GM19240 (cell line): ENCODE results near the gene WBP2.

Experiments used
- DNase-seq: peaks from one replicate; pipeline ENCODE4 v3.0.0; 2011; ENCODE audit warnings: low spot score; ENCODE audit not compliant: insufficient read length

Gene WBP2

DNA sequence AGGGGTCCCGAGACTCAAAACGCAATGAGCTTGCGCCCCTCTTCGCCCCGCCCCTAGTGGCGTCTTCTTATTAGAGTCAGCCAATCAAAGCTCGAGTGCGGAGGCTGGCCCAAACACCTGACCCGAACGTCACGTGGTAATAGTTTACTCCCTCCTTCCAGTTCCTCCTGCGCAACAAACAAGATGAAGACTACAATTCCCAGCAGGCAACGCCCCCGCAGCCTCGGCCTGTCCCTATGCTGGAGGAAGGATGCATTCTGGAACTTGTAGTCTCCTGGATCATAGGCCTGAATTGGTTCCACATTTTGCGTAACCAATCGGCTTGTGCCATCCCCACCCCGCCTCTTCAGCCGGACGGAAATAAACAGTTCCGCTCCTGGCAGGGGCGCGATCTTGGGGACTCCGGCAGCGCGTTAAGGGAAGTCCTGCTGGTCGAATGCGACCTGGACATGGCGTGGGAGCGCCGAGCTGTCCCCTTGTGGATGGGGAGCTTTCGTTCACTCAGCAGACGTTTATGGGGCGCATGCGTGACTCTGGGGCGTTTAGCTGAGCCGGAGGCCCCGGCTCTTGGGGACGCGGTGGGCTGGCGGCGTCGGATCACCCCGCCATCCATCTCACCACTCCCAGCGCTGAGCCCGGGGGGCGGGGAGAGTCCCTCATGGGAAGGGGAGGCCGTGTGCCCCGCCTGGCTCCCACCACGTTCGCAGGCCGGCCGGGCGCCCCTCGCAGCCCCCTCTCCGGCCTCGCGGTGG, at the start of gene WBP2:
WBP2 (minus strand) TSS at position 26 of the 752 bp plus-strand sequence. CDS start 38 bp downstream, outside the sequence.
- peak; percentile 93 for DNase-seq

DNA sequence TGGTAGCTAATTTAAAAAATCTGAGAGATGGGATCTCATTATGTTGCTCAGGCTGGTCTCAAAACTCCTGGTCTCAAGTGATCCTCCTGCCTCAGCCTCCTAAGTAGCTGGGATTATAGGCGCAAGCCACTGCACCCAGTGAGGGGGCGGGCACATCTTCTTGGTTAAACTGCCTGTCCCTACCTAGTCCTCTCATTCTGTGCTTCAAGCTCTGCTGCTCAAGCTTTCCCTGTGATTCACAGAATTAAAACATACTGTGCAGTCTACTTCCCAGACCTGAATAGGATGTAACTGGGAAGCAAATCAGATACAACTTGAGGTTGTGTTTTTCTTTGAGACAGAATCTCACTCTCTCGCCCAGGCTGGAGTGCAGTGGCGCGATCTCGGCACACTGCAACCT, 47.3 kb upstream of the WBP2 start:
- DNase-seq = no peak

DNA sequence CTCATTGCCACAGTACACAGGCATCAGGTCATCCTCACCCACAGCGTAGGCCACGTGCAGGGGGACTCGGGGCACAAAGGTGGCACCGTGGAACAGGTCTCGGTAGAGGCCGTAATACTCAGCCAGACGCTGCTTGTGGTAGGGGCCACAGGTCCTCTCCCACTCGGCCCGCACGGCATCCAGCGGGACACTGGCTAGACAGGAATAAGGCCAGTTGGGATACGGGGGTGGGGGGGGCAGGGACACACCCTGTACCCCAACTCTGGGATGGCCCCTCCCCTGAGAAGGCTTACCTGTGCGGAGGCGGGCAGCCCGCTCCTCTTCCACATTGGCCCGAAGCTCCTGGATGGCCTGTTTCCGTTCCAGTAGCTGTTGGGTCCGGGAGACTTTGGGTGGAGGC, 46.6 kb upstream of the WBP2 start:
- no peak for DNase-seq

DNA sequence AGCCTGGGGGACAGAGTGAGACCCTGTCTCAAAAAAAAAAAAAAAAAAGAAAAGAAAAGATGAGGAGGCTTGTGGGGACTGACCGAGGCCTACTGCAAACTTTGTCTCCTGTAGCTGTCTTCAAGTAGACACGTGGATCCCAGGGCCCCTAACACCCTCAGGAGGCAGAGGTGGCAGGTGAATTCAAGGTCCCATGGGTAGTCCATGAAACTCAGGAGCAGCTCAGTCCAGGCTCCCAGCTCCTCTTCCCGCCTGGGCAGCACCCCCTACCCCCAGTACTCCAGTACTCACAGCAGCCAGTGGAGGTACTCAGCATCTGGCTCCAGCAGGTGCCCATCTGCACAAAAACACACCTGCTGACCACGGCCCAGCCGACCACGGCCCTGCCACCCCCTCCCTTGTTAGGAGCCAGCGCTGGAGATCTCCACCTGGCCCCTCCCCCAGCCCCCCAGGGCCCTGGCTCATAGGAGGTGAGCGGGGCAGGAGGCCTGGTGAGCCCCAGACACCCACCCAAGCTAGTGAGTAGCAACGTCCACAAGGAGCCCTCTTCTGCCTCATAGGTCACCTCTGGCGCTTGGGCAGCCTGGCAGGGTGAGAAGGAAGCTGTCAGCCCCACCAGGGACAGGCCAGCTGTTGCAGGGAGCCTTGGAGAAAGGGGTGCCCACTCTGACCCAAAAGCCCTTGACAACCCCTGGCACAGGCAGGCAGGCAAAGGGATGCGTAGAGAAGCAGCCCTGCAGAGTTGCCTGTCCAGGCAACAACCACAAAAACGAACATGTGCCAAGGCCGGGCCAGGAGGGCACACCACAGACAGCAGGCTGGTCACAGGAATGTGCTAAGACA, 45.8 kb upstream of the WBP2 start:
- no peak for DNase-seq

DNA sequence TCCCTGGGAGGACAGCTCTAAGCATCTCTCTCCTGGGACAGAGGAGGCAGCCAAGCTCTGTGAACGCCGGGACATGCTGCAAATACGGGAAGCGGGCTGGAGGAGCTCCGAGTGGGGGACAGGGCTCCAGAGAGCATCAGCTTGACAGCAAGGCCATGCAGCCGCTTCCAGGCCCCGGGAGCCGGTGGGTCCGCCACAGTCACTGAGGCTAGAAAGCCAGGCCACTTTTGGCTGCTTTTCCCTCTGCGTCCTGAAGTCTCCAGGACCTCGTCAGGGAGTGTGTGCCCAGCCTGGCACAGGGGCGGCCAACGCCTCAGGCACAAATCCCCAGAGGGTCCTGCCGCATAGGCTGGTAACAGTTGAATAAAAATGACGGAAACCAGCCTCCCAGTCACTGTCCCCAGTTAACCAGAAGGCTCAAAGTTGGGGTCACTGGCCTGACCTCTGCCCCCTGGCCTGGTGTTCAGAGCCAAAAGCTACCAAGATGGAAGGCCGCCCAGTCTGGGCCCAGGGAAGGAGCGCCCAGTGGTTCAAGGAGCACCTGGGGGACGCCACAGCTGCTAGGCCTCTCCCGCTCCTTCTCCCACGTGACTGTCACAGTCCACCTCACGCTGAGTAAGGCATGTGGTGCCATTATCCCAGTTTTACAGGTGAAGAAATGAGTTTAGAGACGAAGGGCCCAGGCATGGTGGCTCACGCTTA, 44.8 kb upstream of the WBP2 start:
- no peak for DNase-seq

DNA sequence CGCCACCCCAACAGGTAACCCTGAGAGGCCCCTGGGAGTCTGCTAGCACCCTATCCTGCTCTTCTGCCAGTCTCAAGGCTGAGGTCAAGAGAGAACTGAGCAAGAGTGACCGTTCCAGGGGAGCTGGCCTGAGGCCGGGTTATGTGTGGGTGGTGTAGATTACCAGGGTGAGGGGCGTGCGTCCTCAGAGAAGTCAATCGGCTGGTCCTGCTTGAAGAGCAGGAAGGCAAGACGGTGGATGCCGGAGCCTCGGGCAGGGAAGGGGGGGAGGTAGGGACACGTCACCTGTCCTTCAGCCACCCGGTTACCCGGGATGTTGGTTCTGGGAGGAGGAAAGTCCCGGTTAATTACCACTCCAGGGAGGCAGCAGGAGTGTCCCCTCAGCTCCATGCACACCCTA, 44.2 kb upstream of the WBP2 start:
- DNase-seq = no peak

DNA sequence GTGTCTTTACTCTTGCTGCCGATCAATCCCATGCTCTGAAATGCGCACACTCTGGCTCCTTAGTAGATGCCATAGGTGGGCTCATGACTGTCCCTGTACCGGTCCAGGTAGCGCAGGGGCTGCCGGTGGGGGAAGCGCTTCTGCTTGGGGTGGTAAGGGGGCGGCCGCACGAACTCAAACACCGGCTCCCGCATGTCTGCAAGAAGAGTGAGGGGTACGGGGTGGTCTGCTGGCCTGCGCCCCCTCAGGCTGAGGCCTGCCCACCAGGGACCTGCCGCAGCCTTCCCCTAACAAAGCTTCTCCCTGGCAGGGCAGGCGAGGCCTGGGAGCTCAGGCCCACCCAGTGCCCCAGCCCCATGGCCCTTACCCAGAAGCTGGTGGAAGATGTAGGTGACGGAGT, 43.7 kb upstream of the WBP2 start:
- no peak for DNase-seq

DNA sequence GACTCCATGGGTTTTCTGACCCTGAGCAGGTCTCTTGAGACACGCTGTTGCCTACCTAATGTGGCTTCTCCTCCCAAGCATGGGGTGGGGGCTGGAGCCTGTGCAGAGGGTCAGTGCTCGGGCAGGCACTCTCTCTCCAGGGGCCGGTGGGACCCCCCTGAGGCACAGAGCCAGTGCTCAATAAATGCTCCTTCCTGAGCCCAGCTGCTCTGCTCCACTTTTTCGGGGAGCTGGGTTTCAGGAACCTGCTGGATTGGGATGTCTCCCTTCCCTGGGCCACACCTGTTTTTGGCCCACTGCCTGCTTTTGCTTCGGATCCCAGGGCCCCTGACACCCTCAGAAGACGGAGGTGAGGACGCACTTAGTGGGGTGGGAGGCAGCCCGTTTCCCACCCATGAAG, 42.9 kb upstream of the WBP2 start:
- DNase-seq = no peak

DNA sequence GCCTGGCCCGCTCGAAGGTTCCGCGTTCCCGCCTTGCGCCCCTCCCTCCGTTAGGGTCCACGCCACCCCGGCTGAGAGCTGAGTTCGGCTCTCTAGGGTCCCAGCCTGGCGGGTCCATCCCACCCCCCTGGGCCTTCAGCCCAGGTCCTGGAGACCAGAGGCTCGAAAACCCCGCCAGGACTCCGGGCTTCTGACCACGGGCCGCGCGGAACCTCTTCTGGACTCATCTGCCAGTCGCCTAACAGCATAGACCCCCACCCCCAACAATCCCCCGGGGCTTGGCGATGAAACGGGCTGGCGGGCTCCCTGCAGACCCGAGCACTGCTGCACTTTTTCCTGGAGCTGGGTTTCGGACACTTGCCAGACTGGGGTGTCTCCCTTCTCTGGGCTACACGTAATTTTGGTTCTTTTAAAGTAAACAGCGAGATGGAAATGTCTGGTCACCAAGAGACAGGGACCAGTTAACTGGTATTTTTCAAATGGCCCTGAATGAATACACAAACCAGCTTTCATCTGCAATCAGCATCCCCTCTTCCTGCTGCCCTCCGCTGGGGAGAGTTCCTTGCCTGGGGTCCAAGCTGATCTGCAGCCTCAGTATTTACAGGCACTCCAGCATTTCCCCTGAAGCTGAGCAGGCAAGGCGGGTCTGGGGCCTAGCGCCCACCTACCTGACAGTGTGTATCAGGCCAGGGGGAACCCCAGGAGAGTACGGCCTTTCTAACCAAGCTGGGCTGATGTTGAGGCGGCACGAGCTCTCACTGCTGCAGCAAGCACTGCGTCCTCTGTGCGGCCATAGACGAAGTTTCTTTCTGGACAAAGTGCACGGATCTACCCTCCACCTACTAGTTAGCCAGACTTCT, 42.3 kb upstream of the WBP2 start:
- no peak for DNase-seq

DNA sequence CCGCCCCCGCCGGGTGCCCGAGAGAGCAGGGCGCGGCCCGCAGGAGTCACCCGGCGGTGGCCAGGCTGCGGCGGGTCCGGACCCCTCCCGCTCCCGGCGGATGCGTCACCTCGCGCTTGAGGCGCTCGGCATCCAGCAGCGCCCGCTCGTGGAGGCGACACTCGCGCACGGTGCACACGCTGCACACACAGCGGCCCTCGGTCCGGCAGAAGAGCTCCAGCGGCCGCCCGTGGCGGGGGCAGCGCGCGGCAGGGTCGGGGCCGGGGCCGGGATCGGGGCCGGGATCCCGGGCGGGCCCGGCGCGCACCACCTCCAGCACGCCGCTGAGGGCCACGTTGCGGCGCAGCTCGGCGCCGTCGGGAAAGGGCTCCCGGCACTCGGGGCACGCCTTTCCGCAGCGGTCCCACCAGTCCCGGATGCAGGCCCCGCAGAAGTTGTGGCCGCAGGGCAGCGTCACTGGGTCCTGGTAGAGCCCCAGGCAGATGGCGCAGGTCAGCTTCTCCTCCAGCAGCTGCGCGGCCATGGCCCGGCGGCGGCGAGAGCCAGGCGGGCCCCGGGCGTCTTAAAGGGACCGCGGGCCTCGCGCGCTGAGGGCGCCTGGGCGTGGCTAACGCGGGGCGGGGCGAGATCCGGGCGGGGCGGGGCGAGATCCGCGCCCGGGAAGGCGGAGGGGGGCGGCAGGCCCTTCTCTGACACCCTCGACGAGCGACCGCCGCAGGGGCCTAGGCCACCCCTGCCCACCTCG, 41.5 kb upstream of the WBP2 start, which contains the start of gene TRIM65:
TRIM65 (minus strand) TSS at position 537 of the 745 bp plus-strand sequence; CDS start at position 523, 14 bp downstream.
- DNase-seq = peak; percentile 71

DNA sequence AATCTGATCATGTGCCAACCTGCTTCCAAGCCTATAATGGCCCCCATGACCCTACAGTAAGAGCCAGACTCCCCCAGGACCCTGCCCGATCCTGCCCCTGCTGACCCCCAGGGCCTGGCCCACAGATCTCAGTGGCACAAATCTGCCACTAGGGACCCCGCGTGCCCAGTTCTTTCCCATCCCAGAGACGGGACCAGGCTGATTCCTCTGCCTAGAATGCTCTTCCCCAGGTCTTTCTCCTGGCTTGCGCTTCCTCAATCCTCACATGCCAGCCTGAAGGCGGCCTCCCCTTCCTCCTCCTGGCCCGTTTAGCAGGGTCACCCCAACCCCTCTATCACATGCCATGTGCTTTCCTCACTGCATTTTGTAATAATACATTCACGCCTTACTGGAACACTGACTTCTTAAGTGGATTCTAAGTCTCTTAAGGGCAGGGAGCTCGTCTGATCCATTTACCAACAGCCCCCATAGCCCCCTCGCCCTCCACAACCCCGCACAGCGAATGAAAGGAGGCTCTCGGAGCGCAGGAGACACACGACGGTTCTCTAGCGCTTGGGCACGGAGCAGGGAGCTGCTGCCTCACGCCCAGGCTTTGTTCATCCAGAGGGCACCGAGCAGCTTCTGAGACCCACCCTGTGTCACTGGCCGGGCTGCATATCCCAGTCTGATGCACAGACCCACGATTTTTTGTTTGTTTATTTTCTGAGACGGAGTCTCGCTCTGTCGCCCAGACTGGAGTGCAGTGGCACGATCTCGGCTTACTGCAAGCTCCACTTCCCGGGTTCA, 40.4 kb upstream of the WBP2 start:
- no peak for DNase-seq

DNA sequence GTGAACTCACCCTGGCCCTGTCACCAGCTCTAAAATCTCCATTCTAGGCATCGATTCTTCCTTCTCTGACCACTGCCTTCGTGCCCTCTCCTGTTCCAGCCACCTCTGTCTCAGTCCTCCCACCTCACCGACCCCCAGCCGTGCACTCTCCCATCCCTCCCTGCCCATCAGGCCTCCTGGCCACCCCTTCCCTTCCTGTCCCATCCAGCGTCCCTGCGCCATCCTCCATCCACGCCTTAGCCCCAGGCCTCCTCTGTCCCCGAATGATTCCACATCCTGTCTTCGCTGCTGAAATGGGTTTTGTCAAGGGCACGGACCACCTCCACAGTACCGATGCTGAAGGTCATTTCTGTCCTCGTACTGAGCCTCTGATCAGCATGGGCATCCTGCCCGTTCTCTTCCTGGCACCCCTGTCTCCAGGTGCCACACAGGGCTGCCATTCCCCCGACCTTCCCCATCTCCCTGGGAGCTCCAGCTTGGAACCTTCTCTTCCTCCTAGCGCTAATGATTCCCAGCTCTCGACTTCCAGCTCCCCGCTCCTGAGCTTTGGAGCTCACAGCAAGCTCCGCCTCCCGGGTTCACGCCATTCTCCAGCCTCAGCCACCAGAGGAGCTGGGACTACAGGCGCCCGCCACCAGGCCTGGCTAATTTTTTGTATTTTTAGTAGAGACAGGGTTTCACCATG, 39.1 kb upstream of the WBP2 start:
- no peak for DNase-seq

DNA sequence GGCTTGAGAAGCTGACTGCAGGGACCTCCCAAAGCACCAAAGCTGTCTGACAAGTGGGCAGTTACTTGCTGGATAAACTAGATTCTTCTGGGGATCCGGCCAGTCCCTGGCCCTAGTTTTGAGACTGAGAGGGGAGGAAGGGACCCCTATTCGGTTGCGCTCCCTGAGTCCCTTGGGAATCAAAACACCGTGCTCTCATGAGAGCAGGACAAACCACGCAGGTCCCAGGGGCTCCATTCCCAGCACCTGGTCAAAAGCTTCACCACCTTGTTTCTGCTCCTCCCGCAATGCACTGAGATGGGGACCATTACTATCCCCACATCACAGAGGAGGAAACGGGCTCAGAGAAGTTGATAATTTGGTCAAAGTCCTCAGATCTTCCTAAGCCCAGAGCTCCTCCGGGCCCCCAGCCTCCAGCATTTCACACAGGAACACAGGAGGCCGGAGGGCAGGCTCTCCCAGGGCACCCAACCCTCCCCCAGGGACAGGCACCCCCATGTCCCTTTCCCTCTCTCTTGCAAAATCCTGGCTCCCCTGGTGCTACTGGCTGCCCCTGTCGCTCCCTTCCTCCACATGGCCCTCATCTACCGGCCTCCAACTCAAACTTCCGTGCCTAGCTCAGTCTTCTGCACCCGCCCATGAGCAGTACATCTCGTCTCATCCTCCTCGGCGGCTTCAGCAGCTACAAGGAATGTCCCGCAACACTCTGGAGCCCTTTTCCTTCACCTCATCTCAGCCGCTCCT, 38.3 kb upstream of the WBP2 start:
- no peak for DNase-seq

DNA sequence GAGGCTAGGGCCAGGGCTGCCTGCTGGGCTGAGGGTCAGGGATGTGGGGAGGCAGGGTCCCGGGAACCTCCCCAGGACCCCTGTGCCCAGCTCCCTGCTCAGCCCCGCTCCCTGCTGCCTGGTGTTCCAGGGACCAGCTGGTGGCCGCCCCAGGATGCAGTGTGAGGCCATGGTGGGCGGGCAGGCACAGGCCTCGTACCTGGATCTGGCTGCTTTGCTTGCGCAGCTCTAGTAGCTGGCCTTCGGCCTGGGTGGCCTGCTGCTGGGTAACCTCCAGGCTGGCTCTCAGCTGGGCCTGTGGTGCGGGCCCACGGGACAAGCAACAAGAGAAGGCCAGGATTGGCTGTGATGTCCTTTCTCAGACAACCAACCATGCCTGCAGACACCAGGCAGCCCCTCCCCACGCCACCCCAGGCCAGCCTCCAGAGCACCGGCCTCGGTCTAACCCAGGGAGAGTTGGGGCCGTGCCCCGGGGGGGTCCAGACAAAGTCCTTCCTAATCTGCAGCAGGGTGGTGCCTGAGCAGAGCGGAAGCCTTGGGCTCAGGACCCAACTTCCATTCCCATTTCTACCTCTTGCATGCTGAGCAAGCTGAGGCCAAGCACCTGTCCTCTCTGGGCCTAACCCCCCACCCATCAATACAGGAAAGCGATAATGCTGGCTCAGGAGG, 37.6 kb upstream of the WBP2 start:
- DNase-seq = no peak

DNA sequence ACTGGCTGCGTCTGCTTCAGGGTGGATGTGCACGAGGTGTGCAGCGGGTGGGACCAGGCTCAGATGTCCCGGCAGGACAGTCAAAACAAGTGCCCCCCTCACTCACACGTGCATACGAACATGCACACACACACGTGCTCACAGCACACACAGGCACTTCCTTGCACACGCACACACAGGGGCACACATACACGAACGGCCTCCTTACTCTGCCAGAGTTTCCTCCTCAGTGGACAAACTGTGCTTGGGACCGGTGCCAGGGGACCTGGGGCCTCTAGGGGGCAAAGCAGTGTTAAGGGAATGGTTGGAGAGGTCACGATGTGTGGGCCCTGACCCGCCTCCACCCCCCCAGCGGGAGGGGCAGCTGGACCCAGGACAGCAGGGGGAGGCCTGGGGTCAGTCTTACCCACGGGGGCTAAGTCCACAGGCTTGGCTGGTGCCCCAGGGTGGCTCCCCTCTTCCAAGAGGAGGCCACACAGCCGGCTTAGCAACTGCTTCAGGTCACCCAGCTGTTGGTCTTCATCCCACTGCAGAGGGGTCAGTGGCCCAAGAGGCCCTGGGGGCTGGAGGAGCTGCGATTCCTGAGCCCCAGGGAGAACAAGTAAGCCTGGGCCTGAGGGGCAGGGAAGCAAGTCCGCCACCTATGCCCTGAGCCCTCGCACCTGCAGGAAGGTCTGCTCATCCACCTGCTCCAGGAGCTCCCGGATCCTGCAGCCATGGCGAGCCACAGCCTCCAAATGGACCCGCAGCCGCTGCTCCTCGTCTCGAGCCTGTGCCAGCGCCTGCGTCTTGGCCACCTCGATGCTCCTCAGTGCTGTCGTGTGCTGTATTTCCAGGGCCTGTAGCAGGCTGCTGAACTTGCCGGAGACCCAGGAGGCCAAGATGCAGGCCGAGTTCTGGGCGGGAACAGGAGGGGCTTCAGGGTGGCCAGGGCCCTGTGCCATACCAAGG, 36.7 kb upstream of the WBP2 start:
- no peak for DNase-seq

DNA sequence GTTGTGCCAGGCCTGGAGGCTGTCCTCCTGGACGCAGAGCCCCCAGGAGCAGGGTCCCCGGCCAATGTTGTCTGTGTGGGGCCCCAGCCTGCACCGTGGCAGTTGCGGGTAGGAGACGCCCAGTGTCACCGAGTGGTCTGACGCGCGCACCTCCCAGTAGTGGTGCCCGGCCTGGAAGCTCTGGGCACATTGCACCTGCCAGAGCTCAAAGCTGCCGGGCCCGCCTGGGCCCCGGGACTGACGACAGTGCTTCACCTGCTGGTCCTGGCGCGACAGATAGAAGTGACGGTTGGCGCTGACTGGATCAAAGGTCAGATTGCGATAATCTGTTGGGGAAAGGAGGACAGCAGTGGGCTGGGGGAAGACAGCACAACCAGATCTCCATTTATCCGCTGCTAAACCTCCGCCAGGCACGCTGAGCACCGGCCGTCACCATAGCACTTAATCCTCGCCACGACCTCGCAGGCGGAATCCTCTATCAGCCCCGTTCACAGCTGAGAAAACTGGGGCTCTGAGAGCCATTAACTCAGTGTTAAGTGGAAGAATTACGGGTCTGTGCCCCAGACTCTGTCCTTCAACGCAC, 36.0 kb upstream of the WBP2 start:
- no peak for DNase-seq
